Activated T-cell treated with anti-CD3 and anti-CD28 coated beads, Interleukin-2, amount 50 U/mL, for 4 hours (primary cell): ENCODE results near the gene BSG. TPM values are rescaled to one million over a fixed set of nuclear protein-coding genes. Genes with fewer than 3 reads are reported as not detected.
A peak's percentile ranks its signal among the peaks of the same experiment; 100 is the strongest.

ENCODE experiments used
- ATAC-seq, 2 donors: fragments of 200-7000 bp; cut with Tn5 transposase; one replicate each; pipeline ENCODE4 v1.10.0; 2021
- DNase-seq: peaks from one replicate; pipeline ENCODE4 v3.0.0-alpha.2; 2020
- H3K27me3 Mint-ChIP-seq: one replicate; pipeline ENCODE4 v1.8.0; 2021; ENCODE audit warnings: low read depth, mixed read lengths
- H3K36me3 Mint-ChIP-seq: one replicate; pipeline ENCODE4 v1.8.0; 2022; ENCODE audit warnings: mixed read lengths; ENCODE audit not compliant: insufficient read depth
- H3K4me1 Mint-ChIP-seq: one replicate; pipeline ENCODE4 v1.8.0; 2021; ENCODE audit warnings: low read depth, mixed read lengths
- H3K4me3 Mint-ChIP-seq: one replicate; pipeline ENCODE4 v1.8.0; 2021; ENCODE audit warnings: mild to moderate bottlenecking, moderate library complexity, mixed read lengths
- H3K9me3 Mint-ChIP-seq: one replicate; pipeline ENCODE4 v1.8.0; 2021; ENCODE audit warnings: mixed read lengths
- total RNA-seq, 3 donors: library from RNA; stranded (reverse); gene quantifications; one replicate each; pipeline ENCODE4 v1.2.1, GENCODE V29; 2021

Gene BSG
- 100 to 1,000 TPM; 241 to 277 (median 250) TPM for total RNA-seq

DNA sequence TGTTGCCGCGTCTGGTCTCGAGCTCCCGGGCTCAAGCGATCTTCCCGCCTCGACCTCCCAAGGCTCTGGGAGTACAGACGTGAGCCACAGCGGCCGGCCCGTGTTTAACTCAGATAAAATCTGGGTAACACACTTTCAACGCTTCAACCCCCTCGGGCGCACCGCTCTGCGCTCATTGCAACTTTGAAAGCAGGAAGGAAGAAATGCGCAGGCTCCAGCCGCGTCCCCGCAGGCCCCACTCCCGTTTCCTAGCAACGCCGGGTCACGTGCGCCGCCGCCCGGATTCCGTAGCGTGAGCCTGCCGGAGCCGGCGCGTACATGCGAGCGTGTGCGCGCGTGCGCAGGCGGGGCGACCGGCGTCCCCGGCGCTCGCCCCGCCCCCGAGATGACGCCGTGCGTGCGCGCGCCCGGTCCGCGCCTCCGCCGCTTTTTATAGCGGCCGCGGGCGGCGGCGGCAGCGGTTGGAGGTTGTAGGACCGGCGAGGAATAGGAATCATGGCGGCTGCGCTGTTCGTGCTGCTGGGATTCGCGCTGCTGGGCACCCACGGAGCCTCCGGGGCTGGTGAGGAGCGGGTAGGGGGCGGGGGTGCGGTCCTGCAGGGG is at the start of gene BSG:
Gene BSG (plus strand): TSS at position 457 of the 603 bp plus-strand sequence. CDS start 39 bp downstream, at position 496.
- H3K36me3 Mint-ChIP-seq, result no peaks in the 10 kb centered on the region
- peak; percentile 97 for DNase-seq
- no peaks in the 10 kb centered on the region for H3K9me3 Mint-ChIP-seq
- peak; percentile 88 to 89 for ATAC-seq
- peaks cover 31% of the 10 kb centered on the region for H3K4me1 Mint-ChIP-seq
- peak within 1 kb of the TSS; percentile 85 for H3K4me3 Mint-ChIP-seq
- H3K27me3 Mint-ChIP-seq, result no peaks in the 10 kb centered on the region

DNA sequence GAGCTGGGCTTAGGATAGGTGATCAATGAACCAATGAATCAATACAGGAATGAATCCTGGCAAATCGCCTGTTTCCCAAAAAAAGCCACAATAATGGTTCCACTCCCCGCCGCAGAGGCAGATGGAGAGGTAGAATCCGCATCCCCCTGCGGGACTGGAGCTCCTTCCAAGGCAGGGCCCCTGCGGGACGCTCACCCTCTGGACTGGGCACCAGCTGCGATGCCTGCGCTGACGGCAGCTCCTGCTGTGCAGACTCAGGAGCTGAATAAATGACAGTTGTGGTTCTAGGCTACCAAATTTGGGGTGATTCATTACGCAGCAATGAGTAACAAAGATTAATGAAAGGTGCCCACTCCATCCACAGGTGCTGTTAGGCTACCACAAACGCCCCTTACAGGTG is 49.7 kb upstream of the BSG start:
- DNase-seq, result no peak
- no peaks in the 10 kb centered on the region for H3K9me3 Mint-ChIP-seq
- no peaks in the 10 kb centered on the region for H3K36me3 Mint-ChIP-seq
- H3K27me3 Mint-ChIP-seq, result peaks cover 3% of the 10 kb centered on the region
- no peak for ATAC-seq
- H3K4me3 Mint-ChIP-seq, result no peak overlapping the region
- H3K4me1 Mint-ChIP-seq, result peaks cover 6% of the 10 kb centered on the region

DNA sequence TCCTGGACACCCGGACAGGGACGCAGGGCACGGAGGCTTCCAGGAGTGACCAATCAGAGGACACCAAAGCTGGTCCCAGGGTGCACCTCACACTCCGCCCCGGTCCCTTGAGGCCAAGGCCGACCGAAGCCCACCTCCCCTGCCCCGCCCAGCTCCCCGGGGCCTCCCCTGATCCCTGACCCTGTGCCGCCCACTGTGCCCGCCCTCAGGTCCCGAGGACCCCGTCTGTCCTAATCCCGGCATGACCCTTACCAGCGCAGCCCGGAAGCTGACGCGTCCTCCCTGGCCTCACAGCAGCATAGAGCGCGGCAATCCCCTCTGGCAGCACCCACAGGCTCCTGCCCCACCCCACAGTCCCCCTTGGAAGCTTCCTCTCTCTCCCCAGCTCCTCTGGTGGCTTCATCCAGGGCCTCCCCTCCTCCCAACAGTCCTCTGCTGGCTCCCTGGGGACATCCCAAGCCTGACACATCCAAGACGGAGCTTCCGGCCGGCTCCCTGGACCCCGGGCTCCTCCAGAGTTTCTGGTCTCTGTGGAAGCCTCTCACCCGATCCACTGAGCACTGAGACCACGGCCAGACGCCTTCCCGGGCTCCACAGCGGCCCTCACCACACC is 48.2 kb upstream of the BSG start:
- ATAC-seq, result no peak
- H3K4me1 Mint-ChIP-seq, result peaks cover 6% of the 10 kb centered on the region
- DNase-seq, result no peak
- H3K36me3 Mint-ChIP-seq, result no peaks in the 10 kb centered on the region
- H3K4me3 Mint-ChIP-seq, result no peak overlapping the region
- no peaks in the 10 kb centered on the region for H3K9me3 Mint-ChIP-seq
- H3K27me3 Mint-ChIP-seq, result peaks cover 3% of the 10 kb centered on the region

- Mint-ChIP-seq H3K4me1 (peaks cover 6% of the 10 kb centered on the region), H3K36me3 (no peaks in the 10 kb centered on the region), H3K27me3 (peaks cover 3% of the 10 kb centered on the region), H3K9me3 (no peaks in the 10 kb centered on the region), H3K4me3 (no peak overlapping the region)
- no peak for DNase-seq
- no peak for ATAC-seq
Measured at GRCh38 chr19:525029-525428, 47.4 kb upstream of the BSG start.

GRCh38 chr19:525857-526419 is 46.5 kb upstream of the BSG start:
- ATAC-seq (no peak), DNase-seq (no peak)
- no peak overlapping the region for H3K4me3 Mint-ChIP-seq
- H3K27me3 Mint-ChIP-seq, result peaks cover 3% of the 10 kb centered on the region
- peaks cover 6% of the 10 kb centered on the region for H3K4me1 Mint-ChIP-seq
- no peaks in the 10 kb centered on the region for H3K9me3 Mint-ChIP-seq
- no peaks in the 10 kb centered on the region for H3K36me3 Mint-ChIP-seq

- Mint-ChIP-seq H3K36me3 (no peaks in the 10 kb centered on the region), H3K4me1 (peaks cover 22% of the 10 kb centered on the region), H3K27me3 (peaks cover 2% of the 10 kb centered on the region), H3K9me3 (no peaks in the 10 kb centered on the region), H3K4me3 (peak overlapping the region; percentile 83)
- no peak for DNase-seq
- ATAC-seq, result no peak
Measured at GRCh38 chr19:530134-531008, 42.0 kb upstream of the BSG start.

DNA sequence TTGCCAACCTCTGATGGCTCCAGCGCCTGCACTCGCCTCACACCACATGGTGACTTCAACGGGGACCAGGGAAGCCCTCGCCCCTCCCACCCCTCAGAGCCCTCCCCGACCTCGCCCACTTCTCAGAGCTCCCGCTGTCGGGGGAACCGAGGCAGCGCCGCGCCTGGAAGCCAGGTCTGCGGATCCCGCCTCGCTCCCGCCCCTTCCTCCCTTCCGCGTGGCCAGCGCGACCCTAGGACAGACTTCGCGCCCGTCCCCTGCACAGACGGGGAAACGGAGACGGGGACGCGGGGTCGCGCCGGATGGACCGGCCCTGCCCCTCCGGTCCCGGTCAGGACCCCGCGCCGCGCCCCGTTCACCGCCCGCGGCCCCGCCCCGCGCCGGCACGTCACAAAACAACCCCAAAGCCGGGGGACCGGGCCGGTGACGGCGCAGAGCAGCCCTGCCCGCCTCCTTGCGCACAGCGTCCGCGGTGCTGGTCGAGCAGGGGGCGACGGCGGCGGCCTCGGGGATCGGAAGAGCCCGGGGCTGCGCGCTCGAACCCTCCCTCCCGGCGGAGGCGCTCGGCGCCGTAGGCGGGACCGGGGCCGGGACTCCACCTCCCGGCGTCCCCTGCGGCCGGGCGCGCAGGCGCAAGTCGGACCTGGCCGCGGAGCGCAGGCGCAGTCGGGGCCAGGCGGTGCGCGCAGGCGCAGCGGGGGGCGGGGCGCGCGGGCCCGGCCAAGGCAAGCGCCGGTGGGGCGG is 41.2 kb upstream of the BSG start:
- Mint-ChIP-seq H3K9me3 (no peaks in the 10 kb centered on the region), H3K27me3 (no peaks in the 10 kb centered on the region), H3K4me1 (peaks cover 22% of the 10 kb centered on the region), H3K36me3 (no peaks in the 10 kb centered on the region), H3K4me3 (peak overlapping the region; percentile 83)
- peak; percentile 78 to 79 for ATAC-seq
- peak; percentile 77 for DNase-seq

DNA sequence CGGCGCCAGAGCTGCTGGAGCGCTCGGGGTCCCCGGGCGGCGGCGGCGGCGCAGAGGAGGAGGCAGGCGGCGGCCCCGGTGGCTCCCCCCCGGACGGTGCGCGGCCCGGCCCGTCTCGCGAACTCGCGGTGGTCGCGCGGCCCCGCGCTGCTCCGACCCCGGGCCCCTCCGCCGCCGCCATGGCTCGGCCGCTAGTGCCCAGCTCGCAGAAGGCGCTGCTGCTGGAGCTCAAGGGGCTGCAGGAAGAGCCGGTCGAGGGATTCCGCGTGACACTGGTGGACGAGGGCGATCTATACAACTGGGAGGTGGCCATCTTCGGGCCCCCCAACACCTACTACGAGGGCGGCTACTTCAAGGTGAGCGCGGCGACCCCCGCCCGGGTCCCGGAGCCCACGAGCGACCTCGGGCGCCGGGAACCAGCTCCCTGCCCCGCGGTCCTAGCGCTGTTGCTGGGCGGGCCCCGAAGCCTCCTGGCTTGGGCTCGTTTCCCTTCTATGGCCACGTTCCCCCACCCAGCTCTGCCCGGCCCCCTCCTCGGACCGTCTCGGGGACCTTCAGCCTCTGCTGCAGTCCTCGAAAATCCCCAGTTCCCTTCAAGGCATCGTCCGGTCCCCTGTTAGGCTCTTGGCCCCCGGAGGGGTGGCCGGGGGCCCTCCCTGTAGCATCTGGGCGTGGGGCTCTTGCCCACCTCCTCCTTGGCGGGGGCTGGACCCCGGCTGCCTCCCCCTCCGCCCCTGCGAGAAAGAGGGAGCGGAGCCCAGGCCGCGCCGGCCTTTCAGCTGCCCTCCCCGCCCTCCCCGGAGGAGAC is 40.4 kb upstream of the BSG start, which contains the start of gene CDC34:
Gene CDC34 (plus strand): TSS at position 8 of the 808 bp plus-strand sequence. CDS start 172 bp downstream, at position 180.
- H3K9me3 Mint-ChIP-seq, result no peaks in the 10 kb centered on the region
- no peak for DNase-seq
- peaks cover 22% of the 10 kb centered on the region for H3K4me1 Mint-ChIP-seq
- no peaks in the 10 kb centered on the region for H3K36me3 Mint-ChIP-seq
- H3K4me3 Mint-ChIP-seq, result peak within 1 kb of the TSS; percentile 86
- peak; percentile 2 to 23 for ATAC-seq
- no peaks in the 10 kb centered on the region for H3K27me3 Mint-ChIP-seq

GRCh38 chr19:532561-533363 is 39.6 kb upstream of the BSG start:
- Mint-ChIP-seq H3K4me1 (peaks cover 22% of the 10 kb centered on the region), H3K4me3 (peak overlapping the region; percentile 86), H3K27me3 (no peaks in the 10 kb centered on the region), H3K36me3 (no peaks in the 10 kb centered on the region), H3K9me3 (no peaks in the 10 kb centered on the region)
- DNase-seq (peak; percentile 37), ATAC-seq (no peak)

DNA sequence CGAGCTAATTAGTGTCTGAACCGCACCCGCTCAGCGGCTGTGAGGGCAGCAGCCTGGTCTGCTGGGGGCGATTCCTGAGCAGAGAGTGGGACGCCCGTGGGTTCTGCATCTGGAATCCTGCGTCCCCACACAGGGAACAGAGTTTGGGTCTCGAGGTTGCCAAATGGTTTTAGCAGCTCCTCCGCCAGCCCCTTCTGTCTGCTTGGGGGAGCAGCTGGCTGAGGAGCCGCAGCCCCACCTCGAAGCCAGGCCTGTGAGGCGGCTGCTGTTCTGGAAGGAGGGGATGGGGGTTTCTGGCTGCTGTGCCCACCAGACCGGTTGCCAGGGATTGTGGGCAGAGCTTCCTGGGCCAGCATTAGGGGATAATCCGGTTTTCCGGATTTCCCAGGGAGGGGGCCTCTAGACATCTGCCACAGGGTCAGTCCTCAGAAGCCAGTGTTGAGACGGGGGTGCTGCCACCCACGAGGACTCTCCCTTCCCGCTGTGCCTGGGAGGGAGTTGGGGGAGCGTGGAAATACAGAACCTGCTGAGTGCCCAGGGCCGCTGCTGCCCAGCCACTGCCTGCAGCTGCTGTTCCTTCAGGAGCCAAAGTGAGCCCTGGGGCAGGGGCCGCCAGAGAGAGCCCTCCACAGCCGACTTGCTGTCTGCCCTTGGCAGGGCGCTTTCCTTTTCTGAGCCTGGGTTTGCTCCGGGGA is 38.9 kb upstream of the BSG start:
- Mint-ChIP-seq H3K4me3 (peak overlapping the region; percentile 86), H3K36me3 (peaks cover 4% of the 10 kb centered on the region), H3K27me3 (no peaks in the 10 kb centered on the region), H3K4me1 (peaks cover 22% of the 10 kb centered on the region), H3K9me3 (no peaks in the 10 kb centered on the region)
- no peak for ATAC-seq
- no peak for DNase-seq

GRCh38 chr19:534088-534487 is 38.3 kb upstream of the BSG start:
- Mint-ChIP-seq H3K4me1 (peaks cover 22% of the 10 kb centered on the region), H3K27me3 (no peaks in the 10 kb centered on the region), H3K4me3 (peak overlapping the region; percentile 62), H3K36me3 (peaks cover 6% of the 10 kb centered on the region), H3K9me3 (no peaks in the 10 kb centered on the region)
- ATAC-seq (no peak), DNase-seq (no peak)
